Stimulated activated CD4-positive, alpha-beta T cell treated with anti-CD3 and anti-CD28 coated beads, Interleukin-4, amount 100 ng/mL, for 4 hours (primary cell): ENCODE measurements around the gene LRRC3C.
A peak's percentile ranks its signal among the peaks of the same experiment; 100 is the strongest.

Experiments used
- DNase-seq, 2 experiments: peaks; one replicate each; pipeline ENCODE4 v3.0.0-alpha.2; 2020

The LRRC3C gene

GRCh38 chr17:39950871-39951348 lies 23.4 kb downstream of the LRRC3C start:
- DNase-seq: no peak

- DNase-seq: no peak
These were observed 24.6 kb downstream of the LRRC3C start for GRCh38 chr17:39951924-39952679.

- DNase-seq: peak; percentile 89 to 90
These were observed 25.3 kb downstream of the LRRC3C start for GRCh38 chr17:39952680-39953470.

DNA sequence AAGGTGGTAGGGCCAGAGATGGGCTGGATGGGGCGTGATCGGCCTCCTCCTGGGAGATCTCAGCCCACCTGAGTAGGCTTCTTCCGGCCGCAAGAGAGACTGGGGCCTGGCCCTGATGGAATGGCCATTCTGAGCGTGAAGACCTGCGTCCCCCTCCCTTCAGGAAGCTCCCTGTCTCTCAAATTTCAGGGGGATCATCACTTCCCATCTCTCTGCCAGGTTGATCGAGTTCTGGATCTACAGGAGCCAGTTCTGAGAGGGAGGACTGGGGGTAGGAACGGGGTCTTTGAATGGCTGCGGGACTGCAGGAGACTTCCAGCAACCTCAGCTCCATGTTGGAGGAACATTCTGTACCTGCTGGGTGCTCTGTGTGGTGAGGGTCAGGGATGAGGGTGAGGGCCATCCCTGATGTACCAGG lies 25.9 kb downstream of the LRRC3C start:
- no peak for DNase-seq

DNA sequence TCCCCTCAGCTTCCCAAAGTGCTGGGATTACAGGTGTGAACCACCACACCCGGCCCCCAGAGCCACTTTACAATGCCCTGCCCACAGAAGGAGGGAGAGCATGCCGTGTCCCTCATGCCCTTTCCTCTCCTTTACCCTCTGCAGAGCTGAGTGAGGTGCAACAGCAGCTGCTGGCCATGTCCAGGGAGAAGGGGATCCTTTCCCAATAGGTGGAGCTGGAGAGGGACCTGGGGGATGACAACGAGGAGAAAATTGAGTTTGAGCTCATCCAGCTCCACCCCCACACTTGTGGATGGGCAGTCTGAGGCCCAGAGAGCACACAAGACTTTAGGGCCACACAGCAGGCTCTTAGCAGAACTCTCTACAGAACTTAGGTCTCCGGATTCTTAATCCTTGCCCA lies 27.3 kb downstream of the LRRC3C start:
- DNase-seq: no peak

DNA sequence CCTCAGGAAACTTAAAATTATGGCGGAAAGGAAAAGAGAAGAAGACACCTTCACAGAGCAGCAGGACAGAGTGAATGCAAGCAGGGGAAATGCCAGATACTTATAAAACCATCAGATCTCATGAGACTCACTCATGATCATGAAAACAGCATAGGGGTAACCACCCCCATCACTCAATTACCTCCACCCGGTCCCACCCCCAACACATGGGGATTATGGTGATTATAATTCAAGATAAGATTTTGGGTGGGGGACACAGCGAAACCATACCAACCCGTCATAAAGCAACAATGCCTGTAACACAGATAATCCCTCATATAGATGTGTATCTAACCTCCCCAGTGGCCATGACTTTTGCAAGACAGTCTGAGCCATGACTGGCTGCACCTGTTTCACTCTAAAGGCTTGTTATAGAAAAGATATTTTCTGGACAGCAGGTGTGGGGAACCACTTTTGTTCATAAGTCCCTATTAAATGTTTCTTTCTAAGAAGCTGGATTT lies 28.2 kb downstream of the LRRC3C start:
- no peak for DNase-seq

DNA sequence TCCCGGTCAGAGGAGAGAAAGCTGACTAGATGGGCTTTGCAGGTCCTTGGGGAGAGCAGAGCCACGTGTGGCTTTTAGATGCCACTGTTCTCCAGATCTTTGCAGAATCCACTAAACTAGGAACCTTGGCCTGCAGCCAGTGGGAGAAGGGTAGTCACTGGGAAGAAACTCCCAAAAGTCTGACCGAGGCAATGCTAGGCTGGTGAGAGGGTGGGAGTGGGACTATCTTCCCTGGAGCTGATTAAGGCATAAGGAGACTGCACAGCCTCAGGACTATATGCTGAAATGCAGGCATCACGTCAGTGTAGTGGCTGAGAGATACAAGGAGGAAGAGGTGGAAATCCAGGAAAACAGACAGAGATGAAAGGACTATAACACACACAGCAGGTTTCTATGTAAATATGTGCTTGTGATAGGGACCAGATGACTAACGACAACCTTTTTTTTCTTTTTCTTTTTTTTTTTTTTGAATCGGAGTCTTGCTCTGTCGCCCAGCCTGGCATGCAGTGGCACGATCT lies 33.1 kb downstream of the LRRC3C start:
- no peak for DNase-seq

DNA sequence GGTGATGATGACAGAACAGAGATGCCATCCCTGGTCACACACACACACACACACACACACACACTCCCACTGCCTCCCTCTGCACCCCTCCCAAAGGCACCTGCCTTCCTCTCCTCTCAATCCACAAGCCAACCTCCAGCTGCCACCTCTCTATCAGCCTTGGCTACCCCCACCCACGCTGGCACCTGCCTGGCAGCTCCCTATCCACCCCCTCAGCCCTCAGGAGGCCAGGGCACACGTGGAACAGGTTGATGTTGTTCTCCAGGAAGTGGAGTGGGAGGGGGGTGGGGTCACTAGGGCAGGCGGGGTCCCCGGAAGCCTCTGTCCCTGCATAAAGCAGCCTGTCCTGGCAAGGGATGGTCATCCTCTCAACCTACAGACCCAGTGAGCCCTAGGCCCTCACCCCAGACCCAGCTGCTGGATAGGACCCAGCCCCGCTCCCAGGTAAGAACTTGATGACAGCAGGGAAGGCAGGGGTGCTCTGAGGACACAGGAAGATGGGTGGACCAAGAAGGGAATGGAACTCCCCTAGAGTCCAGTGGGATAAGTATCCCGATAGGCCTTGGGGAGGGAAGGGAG lies 35.2 kb downstream of the LRRC3C start, which contains the start of gene GSDMA:
Gene GSDMA (plus strand): TSS at position 363 of the 579 bp plus-strand sequence. CDS start 2,684 bp downstream, outside the sequence.
- peak; percentile 30 to 56 for DNase-seq

GRCh38 chr17:39963829-39964228 lies 36.3 kb downstream of the LRRC3C start:
- DNase-seq: peak; percentile 8 to 64

DNA sequence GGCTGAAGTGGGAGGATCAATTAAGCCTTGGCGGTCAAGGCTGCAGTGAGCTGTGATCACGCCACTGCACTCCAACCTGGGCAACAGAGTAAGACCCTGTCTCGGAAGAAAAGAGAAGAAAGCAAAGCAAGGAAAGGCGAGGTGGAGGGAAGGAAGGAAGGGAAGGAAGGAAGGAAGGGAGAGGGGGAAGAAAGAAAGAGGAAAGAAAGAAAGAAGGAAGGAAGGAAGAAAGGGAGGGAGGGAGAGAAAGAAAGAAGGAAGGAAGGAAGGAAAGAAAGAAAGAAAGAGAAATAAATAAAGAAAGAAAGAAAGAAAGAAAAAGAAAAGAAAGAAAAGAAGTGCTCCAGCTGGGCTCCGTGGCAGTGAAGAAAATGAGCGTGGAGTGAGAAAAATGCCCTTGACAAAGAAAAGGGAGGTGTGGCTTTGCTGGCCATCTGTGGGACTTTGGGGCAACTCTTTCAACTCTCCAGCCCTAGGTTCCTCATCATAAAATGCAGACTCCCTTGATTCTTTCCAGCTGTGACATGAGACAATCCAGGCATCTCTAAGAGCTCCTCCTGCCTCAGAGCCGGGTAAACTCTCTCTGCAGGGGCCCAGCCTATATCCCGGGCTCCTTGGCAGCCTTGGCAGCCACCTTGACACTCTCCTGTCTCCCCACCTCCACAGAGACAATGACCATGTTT lies 37.6 kb downstream of the LRRC3C start:
- DNase-seq: no peak

DNA sequence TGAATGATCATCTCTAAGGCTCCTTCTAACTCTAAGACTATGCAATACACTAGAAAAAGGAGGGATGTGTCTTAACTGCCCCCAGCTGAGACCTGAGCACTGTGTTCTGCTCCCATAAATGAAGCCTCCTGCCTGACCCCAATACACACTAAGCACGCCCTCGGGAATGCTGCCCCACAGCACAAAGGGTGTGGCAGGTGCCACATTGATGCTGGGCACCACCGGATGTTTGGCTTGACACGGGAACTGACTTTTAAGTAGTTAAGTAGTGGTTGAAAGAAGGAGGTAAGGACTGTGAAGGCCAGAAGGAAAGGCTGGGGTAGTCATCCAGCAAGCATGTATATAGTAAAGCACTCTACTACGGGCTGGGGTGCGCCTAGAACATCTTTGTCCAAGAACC lies 39.2 kb downstream of the LRRC3C start:
- DNase-seq: no peak

- no peak for DNase-seq
These were observed 41.2 kb downstream of the LRRC3C start for GRCh38 chr17:39968761-39969160.

DNA sequence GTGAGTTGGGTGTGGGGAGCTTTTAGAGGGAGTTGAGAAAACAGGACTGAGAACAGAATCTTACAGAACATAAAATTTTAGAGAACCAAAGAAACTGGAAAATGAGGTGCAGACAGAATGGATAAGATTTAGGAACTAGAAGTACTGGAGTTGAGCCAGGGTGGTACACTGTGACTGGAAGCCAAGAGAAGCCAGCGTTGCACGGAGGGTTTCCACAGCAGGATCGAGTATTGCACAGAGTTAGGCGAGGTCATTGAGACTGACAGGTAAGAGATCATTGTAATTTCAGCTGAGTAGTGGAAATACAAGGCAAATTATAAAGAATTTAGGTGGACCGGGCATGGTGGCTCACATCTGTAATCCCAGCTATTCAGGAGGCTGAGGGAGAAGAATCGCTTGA lies 41.8 kb downstream of the LRRC3C start:
- no peak for DNase-seq

- DNase-seq: no peak
These were observed 42.7 kb downstream of the LRRC3C start for GRCh38 chr17:39970157-39970692.

- DNase-seq: no peak
These were observed 43.6 kb downstream of the LRRC3C start for GRCh38 chr17:39971076-39971603.

- DNase-seq: no peak
These were observed 44.7 kb downstream of the LRRC3C start for GRCh38 chr17:39972271-39972670.

- no peak for DNase-seq
These were observed 46.0 kb downstream of the LRRC3C start for GRCh38 chr17:39973496-39973895.

DNA sequence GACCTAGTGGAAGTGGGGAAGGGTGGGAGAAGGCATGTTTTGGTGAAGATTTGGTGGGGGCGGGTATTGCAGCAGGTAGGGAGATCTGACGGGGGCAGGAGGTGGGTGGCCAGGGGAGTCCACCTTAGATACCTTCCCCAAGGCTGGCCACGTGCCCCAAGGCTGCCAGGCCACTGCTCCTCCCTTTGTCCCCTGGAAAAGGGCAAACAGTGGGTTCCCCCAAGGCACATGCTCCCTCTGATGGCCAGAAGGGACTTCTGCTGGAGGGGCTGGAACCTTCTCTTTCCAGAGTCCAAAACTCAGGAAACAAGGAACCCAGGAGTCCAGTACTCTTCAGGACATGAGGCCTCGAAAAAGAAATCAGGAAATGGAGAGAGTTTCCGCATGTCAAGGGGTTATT lies 46.9 kb downstream of the LRRC3C start:
- DNase-seq: no peak

DNA sequence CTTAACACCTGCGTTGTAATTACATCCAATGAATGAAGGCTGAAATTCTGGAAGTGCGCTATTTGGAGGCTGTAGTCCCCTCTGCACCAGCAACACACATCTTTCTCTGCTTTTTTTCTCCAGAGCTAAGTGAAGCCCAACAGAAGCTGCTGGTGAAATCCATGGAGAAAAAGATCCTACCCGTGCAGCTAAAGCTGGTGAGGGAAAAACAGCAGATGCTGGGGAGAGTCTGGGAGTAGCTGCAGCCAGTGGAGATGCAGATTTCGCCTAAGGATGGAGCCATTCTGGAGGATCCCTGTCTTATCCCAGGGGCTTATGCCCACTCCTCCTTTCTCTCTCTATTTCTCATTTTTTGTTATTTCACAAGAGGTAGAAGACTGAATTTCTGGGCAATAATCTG lies 48.3 kb downstream of the LRRC3C start:
- no peak for DNase-seq

GRCh38 chr17:39979016-39979670 lies 51.6 kb downstream of the LRRC3C start:
- no peak for DNase-seq

DNA sequence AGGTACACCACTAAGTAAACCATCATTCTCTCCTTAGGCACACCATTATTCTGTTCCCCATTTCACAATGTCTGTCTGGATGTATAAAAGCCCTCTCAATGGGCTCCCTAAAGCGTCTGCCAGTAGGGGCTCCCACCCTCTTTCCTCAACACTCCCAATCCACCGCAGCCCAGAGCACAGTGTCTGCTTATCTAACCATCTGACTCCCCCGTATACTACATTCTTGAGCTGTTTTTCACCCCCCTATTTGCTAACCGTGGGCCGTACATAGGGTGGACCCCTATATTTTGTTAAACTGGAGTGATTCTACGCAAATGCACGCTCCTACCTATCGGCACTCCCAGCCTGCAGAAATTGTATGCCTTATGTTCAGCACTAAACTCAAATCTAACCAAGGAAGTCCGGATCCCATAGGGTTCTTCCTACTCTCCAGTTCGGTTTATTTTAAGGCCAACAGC lies 52.4 kb downstream of the LRRC3C start:
- no peak for DNase-seq
